DND-41 (cell line): Measurements from ENCODE around the gene SP140.
"Not testable (repeated sequence)": the region's sequence is repeated elsewhere in the genome, so short reads cannot be mapped to it uniquely, and the experiment has no call there.

Experiments used
- ATAC-seq: fragments of 200-7000 bp; cut with Tn5 transposase; 3 replicates; pipeline ENCODE4 v1.9.1; 2021; ENCODE audit warnings: low read depth; ENCODE audit not compliant: insufficient read depth
- DNase-seq: peaks from one replicate; pipeline ENCODE4 v3.0.0-alpha.2; 2020
- H2AFZ ChIP-seq: 2 replicates; pipeline ENCODE4 v1.6.0; 2012; ENCODE audit warnings: low read depth, low read length
- H3K27ac ChIP-seq: 2 replicates; pipeline ENCODE4 v1.5.1; 2012; ENCODE audit warnings: low read length, inconsistent platforms
- H3K27me3 ChIP-seq: fragments of 200-600 bp; sonication (generic); 2 replicates; pipeline ENCODE4 v1.6.0; 2012; ENCODE audit warnings: low read length, mild to moderate bottlenecking, inconsistent platforms; ENCODE audit not compliant: insufficient read depth, poor library complexity
- H3K36me3 ChIP-seq: 2 replicates; pipeline ENCODE4 v1.5.1; 2012; ENCODE audit warnings: low read length, inconsistent platforms; ENCODE audit not compliant: insufficient read depth
- H3K4me1 ChIP-seq: 2 replicates; pipeline ENCODE4 v1.5.1; 2012; ENCODE audit warnings: mild to moderate bottlenecking, low read length; ENCODE audit not compliant: insufficient read depth
- H3K4me2 ChIP-seq: 2 replicates; pipeline ENCODE4 v1.6.0; 2012; ENCODE audit warnings: mild to moderate bottlenecking, moderate library complexity, low read length, inconsistent platforms; ENCODE audit not compliant: insufficient read depth
- H3K4me3 ChIP-seq, 2 experiments: fragments of 200-600 bp in 1 of 2; shearing (Covaris generic) in 1 of 2; 2 replicates each; pipeline ENCODE4 v1.5.1; 2012 to 2016; ENCODE audit warnings: inconsistent platforms in 2 of 2, low read length in 2 of 2, mild to moderate bottlenecking in 2 of 2, low read depth in 1 of 2, moderate library complexity in 1 of 2
- H3K79me2 ChIP-seq: 2 replicates; pipeline ENCODE4 v1.6.0; 2012; ENCODE audit warnings: low read length, inconsistent platforms; ENCODE audit not compliant: insufficient read depth
- H3K9ac ChIP-seq: 2 replicates; pipeline ENCODE4 v1.6.0; 2012; ENCODE audit warnings: low read depth, mild to moderate bottlenecking, inconsistent platforms, low read length, moderate library complexity
- H3K9me3 ChIP-seq: 2 replicates; pipeline ENCODE4 v1.5.1; 2012; ENCODE audit warnings: low read length, moderate library complexity, mild to moderate bottlenecking, inconsistent platforms; ENCODE audit not compliant: insufficient read depth, severe bottlenecking
- H4K20me1 ChIP-seq: 2 replicates; pipeline ENCODE4 v1.6.0; 2012; ENCODE audit warnings: low read length; ENCODE audit not compliant: insufficient read depth
- CTCF ChIP-seq: IDR thresholded peaks from 2 replicates; pipeline ENCODE4 v1.5.1; 2012; ENCODE audit warnings: borderline replicate concordance, low read length, moderate library complexity, mild to moderate bottlenecking; ENCODE audit not compliant: poor library complexity, severe bottlenecking; ENCODE audit errors: extremely low read depth
- EZH2 ChIP-seq: IDR thresholded peaks from 3 replicates; pipeline ENCODE4 v1.6.1; 2012; ENCODE audit warnings: borderline replicate concordance, low read depth, mild to moderate bottlenecking, moderate library complexity, low read length, inconsistent platforms; ENCODE audit not compliant: severe bottlenecking

SP140 gene

GRCh38 chr2:230307485-230307884 is 81.9 kb downstream of the SP140 start:
- no peak overlapping the region for H3K27ac ChIP-seq
- no peak overlapping the region for H3K9ac ChIP-seq
- no peaks in the 10 kb centered on the region for H3K36me3 ChIP-seq
- TF ChIP-seq EZH2, result no peak
- TF ChIP-seq CTCF, result no peak
- H3K79me2 ChIP-seq, result no peaks in the 10 kb centered on the region
- peaks cover 17% of the 10 kb centered on the region for H3K9me3 ChIP-seq
- H4K20me1 ChIP-seq, result no peaks in the 10 kb centered on the region
- no peak overlapping the region for H3K4me3 ChIP-seq
- ATAC-seq (no peak; the same call in 2 of the 3 replicates), DNase-seq (no peak)
- H3K27me3 ChIP-seq, result no peaks in the 10 kb centered on the region
- no peak overlapping the region for H2AFZ ChIP-seq
- H3K4me2 ChIP-seq, result no peak overlapping the region
- no peaks in the 10 kb centered on the region for H3K4me1 ChIP-seq

- Histone ChIP-seq H4K20me1 (no peaks in the 10 kb centered on the region), H3K9me3 (peaks cover 17% of the 10 kb centered on the region), H3K4me2 (no peak overlapping the region), H3K9ac (no peak overlapping the region), H3K4me3 (no peak overlapping the region), H3K27ac (no peak overlapping the region), H3K36me3 (no peaks in the 10 kb centered on the region), H3K27me3 (no peaks in the 10 kb centered on the region), H3K4me1 (no peaks in the 10 kb centered on the region), H2AFZ (no peak overlapping the region), H3K79me2 (no peaks in the 10 kb centered on the region)
- TF ChIP-seq EZH2 (no peak), CTCF (no peak)
- no peak for ATAC-seq
- no peak for DNase-seq
These were observed 83.0 kb downstream of the SP140 start for GRCh38 chr2:230308402-230309000.

GRCh38 chr2:230310792-230311191 is 85.3 kb downstream of the SP140 start:
- not testable (repeated sequence) for H3K4me3 ChIP-seq, H4K20me1 ChIP-seq

GRCh38 chr2:230311634-230312033 is 86.1 kb downstream of the SP140 start:
- not testable (repeated sequence) for H3K4me3 ChIP-seq, H3K9me3 ChIP-seq, DNase-seq, H3K36me3 ChIP-seq, ATAC-seq, H3K27me3 ChIP-seq, H4K20me1 ChIP-seq, H3K4me1 ChIP-seq, H3K9ac ChIP-seq, H3K27ac ChIP-seq, H2AFZ ChIP-seq, H3K4me2 ChIP-seq, H3K79me2 ChIP-seq

More at GRCh38 chr2:230310792-230311191, 85.3 kb downstream of the SP140 start:
- not testable (repeated sequence) for H3K27me3 ChIP-seq, ATAC-seq, H3K4me1 ChIP-seq, H2AFZ ChIP-seq, H3K4me2 ChIP-seq, H3K36me3 ChIP-seq, H3K27ac ChIP-seq, H3K79me2 ChIP-seq, DNase-seq, H3K9ac ChIP-seq
- peaks cover 11% of the 10 kb centered on the region for H3K9me3 ChIP-seq
